NCI-H2196 treated with DMSO at 0.1 percent for 48 hours (cell line): ENCODE measurements around the gene ACD.

Experiments
- DNase-seq: peaks from one replicate; lab custom pipeline; 2025; ENCODE audit not compliant: unreplicated experiment; lab: John Stamatoyannopoulos, UW

The ACD gene

DNA sequence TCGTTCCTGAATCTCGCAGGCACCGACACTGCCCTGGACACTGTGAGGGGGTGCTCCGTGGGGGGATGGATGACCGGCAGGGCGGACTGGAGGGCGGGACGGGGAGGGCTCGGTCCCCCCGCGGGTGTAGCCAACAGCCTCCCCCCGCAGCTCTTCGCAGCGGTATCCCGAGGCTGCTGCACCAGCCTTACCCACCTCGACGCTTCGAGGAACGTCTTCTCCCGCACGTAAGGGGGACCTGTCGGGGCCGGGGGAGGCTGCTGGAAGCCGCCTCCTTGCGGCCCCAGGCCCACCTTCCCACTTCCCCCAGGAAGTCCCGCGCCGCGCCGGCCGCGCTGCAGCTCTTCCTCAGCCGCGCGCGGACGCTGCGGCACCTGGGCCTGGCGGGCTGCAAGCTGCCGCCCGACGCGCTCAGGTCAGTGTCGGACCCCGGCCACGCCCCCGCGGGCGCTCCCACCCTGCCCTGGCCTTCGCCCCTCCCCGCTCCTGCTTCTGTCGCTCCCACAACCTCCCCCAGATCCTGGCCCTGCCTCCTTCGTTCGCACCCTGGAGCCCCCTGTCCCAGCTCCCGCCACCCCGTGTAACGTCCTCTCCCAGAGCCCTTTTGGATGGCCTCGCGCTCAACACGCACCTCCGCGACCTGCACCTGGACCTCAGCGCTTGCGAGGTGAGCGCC lies 11.8 kb downstream of the ACD start:
- no peak for DNase-seq

GRCh38 chr16:67647681-67648080 lies 12.4 kb downstream of the ACD start:
- DNase-seq: no peak

- DNase-seq: no peak
These were observed 12.9 kb downstream of the ACD start for GRCh38 chr16:67647111-67647651.

- no peak for DNase-seq
These were observed 14.5 kb downstream of the ACD start for GRCh38 chr16:67645397-67646121.

DNA sequence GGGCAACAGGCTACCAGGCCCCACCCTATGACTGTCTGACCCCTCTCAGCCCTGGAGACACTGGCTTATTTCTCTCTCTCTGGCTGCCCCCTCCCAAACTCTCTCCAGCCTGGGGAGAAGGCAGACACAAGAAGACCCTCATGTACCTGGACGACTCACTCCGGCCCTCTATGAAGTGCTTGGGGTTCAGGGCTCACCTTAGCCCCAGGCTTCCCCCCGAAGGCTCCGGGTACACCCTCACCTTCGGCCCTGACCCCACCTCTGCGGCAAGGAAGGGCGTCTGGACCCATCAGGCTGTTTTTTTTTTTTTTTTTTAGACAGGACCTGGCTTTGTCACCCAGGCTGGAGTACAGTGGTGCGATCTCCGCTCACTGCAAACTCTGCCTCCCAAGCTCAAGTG lies 16.0 kb downstream of the ACD start:
- no peak for DNase-seq

DNA sequence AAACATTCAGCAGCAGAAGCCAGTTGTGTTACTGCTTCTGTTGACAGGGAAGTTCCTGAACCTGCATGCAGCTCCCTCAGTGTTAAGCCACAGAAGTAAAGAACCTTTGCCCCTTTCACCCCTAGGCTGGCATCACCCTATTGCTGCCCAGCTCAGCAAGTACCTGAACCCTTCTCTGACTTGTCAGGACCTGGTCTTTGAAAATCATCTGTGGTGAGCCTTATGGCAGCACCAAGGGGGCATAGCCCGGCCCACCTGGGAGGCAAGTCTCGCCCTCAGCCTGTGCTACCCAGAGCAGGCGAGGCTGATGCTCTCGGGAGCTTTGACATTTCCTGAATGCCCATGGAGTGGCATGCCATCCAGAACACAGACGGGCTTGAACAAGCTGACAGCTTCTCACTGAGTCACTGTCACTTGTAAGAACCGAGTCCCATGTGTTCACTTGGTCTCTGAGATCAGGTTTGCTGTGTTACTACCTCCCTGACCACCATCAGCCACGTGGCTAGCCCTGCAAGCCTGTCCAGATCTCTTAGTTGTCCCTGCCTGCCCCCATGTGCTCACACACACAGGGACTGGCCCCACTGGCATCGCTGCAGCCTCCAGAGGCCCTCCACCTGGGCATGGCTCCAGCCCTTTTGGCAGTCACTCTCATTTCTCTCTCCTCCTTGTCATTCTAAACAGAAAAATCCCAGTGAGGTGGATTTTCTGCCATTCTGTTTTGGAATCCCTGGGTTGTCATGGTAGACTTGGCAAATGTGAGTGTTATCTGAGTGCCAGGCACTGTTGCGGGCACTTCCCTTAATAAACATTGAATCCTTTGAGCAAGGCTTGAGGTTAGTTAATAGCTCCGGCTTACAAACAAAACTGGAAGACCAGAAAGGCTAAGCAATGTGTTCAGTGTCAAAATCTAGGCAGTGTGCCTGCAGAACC lies 18.0 kb downstream of the ACD start:
- DNase-seq: peak; percentile 51

GRCh38 chr16:67637625-67638024 lies 22.4 kb downstream of the ACD start:
- no peak for DNase-seq

DNA sequence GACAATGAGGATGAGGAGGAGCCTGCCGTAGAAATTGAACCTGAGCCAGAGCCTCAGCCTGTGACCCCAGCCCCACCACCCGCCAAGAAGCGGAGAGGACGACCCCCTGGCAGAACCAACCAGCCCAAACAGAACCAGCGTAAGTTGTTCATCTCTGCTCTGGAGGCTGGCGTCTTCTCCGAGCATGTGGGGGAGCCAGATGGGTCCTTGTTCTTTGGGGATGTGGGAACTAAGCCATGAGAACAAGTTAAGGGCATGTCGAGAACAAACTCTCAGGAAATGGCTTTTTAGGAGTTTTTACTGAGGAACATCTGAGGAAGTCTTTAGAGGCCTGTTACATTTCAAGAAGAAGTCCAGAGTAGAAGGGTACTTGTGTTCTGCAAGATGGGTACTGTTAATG lies 23.3 kb downstream of the ACD start:
- DNase-seq: no peak

DNA sequence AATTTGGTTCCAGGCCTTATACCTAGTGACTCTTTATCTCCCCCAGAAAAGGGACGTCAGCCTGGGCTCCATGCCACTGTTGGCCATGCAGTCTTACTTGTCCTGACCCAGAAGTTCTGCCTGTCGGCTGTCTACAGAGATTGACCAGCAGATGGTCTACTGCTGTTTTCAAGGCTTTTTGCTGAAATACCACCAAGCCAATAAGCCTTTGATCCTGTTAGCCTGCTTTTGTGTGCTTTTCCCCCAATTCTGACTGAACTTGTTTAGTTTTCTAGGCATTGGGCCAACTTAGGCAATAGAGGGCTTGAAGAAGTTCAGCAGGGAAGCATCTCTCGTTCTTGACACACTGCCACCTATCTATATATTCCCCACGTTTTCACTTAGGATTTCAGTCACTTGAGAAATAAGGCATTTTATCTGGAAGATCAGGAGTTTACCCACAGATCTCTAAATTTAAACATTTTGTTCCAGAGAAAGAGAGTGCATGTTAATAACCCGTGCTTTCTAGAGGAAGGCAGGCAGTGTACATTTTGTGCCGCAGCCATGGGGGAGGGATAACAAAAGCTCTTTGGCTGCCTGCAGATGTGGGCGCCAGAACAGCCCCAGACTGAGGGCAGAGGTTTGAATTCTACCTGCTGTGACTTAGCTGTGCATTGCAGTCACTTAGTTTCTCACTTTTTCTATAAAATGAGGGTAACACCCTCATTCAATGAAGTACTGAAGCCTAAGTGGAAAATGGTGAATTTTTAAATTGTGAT lies 27.5 kb downstream of the ACD start:
- DNase-seq: no peak

- no peak for DNase-seq
These were observed 31.8 kb downstream of the ACD start for GRCh38 chr16:67628216-67628615.

DNA sequence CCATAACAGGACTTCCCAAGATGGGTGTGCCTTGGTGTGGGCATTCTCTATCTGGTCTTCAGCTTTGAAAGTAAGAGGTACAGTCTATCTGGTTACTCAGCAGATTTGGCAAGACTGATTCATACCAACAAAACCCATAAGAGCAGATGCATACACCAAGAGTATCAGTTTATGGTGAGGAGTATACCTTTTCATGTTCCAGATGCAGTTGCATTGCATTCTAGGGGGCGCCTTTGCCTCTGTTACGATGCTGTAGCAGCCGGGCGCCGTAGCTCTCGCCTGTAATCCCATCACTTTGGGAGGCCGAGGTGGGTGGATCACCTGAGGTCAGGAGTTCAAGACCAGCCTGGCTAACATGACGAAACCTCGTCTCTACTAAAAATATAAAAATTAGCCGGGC lies 46.3 kb downstream of the ACD start:
- no peak for DNase-seq

DNA sequence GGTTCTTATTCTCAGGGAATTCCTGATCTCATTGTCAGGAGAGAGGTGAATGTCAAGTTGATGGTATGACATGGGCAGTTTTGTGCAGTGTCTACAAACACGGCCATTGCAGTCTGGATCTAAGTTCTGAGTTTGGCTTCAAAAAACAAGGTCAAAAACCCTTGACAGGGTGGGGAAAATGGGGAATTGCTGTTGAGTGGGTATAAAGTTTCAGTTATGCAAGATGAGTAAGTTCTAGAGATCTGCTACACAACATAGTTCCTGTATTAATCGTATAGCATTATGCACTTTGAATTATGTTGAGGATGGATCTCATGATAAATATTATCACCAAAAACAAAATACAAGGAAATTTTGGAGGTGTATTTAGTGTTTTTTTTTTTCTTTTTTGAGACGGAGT lies 51.7 kb downstream of the ACD start:
- no peak for DNase-seq
